GM21447 (cell line): ENCODE data around the gene PPIL6.

ENCODE experiments used
- ATAC-seq: cut with Tn5 transposase; IDR thresholded peaks from one replicate; pipeline ENCODE4 v1.9.1; 2021; ENCODE audit not compliant: unreplicated experiment

Gene PPIL6

DNA sequence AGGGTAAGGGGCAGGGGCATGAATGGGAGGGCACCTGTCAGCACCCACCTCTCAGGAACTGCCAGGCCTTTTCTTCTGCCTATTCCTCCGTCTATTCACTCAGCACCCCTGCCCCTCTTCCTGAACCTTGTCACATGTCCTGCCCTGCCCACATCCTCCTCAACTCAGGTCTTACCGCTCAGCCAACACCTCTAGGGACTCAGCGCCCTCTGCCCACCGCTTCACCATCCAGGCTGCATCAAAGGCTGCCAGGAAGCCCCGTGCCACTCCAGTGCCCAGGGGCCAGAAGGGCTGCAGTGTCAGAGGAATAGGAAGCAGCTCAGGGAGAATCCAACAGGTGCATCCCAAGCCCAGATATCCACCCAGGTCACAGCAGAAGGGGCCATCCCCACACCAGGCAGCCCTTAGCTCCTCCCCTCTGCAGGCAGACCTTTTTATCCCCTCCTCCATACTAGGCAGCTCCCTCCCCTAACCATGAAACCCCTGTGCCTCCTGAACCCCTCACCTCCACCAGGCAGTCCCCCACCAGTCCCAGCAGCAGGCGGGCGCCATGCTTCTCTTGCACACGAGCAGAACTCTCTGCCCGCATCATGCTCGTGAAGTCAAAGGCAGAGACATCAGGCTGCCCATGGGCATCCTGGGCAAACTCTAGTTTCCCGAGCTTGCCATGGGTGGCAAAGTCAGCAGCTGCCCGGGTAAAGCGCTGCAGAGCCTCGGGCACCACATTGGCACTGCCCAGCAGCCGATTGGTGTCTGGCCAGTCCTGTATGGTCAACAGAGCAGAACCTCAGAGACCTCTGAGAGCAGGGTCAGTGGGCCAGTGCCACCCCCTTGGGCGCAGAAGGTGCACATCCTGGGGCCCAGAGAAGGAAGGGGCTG, 9.6 kb upstream of the PPIL6 start:
- no peak for ATAC-seq

DNA sequence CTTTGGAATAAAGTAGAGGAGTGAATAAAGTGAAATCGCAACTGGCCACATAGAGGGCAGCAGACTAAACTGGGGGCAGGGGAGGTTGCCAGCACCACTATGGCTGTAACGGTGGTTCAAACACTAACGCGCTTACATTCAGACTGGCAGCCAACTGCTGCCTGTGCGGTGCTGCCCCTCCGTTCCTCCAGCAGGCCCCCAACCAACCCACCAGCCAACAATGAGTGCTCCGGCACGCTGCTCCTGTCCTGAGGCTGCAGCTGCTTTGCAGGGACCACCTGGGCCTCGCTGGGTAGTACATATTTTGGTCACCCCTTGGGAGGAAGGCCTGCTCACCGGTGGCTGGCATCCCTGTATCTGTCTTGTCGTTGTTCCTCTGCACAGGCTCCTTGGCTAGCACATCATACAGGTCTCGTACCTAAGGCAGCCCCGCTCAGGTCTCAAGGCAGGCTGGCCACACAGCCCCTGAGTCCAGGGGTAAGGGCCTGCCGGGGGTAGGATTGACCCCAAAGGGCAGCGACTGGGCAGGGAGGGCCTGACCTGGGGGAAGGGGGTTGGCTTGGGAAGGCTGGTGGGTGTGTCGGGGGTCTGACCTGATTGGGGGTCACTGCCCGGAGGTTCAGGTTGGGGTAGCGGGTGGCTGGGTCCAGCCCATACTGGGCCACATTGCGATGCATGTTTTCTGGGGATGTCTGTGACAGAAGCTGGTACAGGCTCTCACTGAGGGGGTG, 8.8 kb upstream of the PPIL6 start:
- ATAC-seq = no peak

GRCh38 chr6:109448615-109449014, 8.2 kb upstream of the PPIL6 start:
- ATAC-seq = no peak

DNA sequence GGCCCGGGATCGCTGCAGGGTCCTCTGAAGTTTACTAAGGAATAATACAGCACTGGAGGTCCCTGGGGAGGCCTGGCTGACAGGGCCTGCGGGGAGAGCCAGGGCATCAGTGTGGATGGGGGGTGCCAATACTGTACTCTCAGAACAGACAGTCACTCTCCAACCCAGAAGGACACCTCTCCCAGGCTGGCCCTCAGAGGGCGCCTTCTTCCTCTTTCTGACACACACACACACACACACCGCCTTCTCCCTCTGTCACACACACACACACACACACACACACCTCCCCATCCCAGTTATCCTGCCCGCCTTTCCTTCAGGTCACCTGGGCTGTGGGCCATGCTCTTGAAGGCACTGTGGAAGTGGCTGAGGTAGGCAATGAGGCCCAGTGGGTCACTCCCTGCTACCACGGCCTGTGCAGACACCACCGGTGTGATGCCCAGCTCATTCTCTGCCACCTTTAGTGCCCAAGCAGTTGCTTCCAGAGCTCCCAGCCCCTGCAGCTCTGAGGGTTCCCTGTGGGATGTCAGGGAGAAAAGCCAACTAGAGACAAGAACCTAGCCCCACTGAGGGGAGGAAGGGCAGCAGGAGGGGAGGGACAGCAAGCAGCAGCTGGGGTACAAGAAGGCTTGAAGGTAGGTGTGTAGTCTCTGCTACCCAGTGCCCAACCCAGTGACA, 7.6 kb upstream of the PPIL6 start:
- ATAC-seq = no peak

GRCh38 chr6:109447087-109447486, 6.7 kb upstream of the PPIL6 start:
- ATAC-seq = no peak

DNA sequence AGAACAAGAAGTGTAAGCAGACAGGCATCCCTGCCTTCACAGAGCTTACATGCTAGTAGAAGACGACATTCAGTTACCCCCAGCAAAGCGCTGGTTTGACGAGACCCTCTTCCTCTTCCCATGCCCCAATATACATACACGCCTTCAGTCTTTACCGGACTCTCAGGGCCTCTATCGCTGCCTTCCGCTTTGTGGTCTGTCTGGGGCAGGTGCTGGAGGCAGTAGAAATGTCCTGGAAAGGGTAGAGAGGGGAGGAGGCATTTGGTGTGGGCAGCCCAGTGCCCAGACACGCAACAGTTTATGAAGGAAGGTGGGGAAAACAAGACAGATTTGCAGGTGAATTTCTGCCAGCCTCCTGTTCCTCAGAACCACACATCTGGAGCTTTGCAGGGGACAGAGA, 6.1 kb upstream of the PPIL6 start:
- no peak for ATAC-seq

- ATAC-seq = no peak
These were observed 5.6 kb upstream of the PPIL6 start for GRCh38 chr6:109446072-109446471.

DNA sequence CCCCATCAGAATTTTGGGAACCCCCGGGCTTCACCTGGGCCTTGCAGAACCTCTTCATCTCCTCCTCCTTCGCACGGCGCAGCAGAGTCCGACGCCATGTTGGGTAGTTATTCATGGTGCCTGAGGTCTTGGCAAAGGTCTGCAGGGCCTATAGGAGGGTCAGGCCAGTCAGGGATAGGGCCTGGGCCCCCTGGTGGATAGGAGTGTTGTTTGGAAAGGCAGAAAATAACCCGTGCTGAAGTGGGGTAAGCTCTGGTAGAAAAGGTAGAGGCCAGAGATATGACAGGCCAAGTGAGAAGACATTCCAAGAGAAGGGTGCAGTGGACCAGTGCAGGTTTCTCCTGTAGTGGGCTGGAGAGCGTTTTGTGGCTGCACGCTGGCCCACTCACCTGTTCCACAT, 5.0 kb upstream of the PPIL6 start:
- no peak for ATAC-seq

- no peak for ATAC-seq
These were observed 3.1 kb upstream of the PPIL6 start for GRCh38 chr6:109443425-109443950.

- ATAC-seq = no peak
These were observed 2.0 kb upstream of the PPIL6 start for GRCh38 chr6:109442393-109442924.

- peak; percentile 40 for ATAC-seq
These were observed 815 bp upstream of the PPIL6 start for GRCh38 chr6:109441069-109441816.

DNA sequence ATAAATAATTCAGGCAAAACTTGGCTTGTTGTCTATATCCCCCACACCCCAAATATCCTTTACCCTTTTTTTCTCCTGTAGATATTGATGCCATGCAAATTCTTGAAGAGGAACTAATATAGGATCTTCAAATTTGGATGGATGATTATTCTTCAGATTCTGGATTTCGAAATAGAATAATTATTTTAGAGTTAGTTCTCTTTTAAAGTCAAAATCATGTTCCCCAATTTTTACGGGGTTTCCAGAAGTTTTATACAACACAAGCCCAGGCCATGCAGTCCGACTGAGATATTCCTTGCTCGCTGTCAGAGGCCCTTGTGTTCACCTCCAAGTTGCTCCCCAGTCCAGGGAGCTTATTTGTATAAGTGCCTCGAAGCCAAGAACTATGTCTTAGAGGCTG, 4.4 kb downstream of the PPIL6 start:
- ATAC-seq = no peak

- no peak for ATAC-seq
These were observed 6.0 kb downstream of the PPIL6 start for GRCh38 chr6:109434456-109434855.

- no peak for ATAC-seq
These were observed 10.9 kb downstream of the PPIL6 start for GRCh38 chr6:109429496-109429895.

DNA sequence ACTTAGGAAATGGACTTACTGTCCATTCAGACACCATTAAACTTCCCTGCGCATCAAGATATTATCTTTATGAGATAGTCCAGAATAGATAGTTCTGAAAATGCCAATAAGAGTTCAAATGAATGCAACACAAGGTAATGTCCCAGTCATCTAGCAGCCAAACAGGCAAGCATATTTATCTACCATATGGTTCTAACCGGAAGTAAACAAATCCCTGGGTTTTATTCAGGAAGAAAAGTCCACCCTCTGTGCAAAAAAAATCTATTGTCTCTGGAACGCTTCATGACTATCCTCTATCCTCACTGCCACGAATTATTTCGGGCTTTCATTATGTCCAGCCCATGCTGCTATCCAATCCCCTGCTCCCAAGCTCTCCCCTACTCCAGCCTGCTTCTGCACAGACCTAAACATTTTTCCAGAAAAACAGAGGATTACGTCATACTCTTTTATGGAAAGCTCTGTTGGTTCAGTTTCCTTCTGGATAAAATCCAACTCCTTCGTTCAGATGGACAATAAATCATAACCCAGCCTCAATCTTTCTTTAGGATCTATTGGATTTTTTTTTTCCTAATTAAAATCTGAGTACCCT, 11.4 kb downstream of the PPIL6 start:
- ATAC-seq = no peak

GRCh38 chr6:109424946-109425345, 15.5 kb downstream of the PPIL6 start:
- no peak for ATAC-seq

DNA sequence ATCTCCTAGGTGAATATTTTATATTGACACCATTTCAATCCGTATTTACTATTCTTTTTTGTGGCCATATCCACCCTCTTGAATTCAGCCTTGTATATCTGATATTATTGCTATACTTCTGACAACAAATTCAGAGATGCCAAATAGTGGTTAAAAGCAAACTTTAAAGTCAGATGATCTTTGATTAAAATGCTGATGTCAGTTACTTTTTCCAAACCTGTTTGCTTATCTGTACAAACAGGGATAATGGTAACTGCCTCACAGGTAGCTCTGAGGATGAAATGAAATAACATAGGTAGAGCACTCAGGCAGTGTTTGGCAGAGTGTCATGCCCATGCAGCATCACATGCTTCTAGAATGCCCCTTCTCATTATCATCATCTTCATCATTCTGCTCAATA, 19.2 kb downstream of the PPIL6 start:
- no peak for ATAC-seq

DNA sequence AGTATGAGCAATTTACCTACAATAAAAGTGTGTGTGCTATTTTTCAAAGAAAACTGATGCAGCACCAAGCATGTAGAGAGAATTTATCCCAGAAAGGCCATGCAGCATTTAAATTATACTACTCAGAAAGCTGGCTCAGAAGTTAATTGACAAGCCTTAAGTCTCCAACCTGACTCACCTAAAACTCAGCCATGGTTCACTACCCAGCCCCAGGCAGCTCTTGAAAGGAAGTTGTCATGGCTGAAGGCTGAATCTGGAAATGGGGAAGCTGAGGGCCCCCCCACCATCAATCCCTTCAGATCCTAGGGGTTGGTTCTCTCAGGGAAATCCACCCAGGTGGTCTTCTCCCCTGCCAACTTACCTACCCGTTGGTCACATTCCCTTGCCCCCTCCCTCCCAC, 19.7 kb downstream of the PPIL6 start:
- no peak for ATAC-seq

DNA sequence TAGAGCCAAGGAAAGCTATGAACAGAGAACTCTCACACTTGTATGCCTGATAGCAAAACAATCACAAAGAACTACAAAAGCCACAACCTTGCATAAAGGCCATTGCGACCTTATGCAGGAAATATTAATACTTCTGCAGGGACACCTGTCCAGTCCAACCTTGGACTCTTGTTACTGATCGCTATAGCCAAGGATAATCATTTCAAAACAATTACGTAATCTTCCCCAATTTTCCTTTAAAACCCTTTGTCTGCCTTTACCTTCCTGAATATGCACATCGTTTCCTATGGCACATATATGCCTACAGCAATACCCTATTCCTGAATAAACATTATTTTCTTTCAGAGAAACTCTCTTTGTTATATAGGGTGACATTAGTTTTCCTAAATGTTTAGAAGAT, 22.8 kb downstream of the PPIL6 start:
- ATAC-seq = no peak

DNA sequence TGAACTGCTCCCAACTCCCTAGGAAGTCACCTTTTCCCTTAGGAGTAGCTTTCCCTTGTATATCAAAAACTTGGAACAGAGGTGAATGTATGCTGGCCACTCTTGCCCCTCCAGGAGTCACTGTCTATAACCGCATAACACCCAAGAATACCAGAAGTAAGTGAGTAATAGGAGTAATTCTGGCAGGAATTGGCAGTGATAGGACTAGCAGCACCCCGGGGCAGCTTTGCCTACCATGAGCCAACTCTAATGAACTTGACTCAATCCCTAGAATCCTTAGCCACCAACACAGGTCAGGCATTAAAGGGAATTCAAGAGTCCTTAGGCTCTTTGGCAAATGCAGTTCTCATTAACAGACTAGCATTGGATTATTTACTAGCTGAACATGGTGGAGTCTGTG, 29.4 kb downstream of the PPIL6 start:
- ATAC-seq = no peak
